Measurements from ENCODE around the gene PIGM. TPM values are rescaled to one million over a fixed set of nuclear protein-coding genes. Genes with fewer than 3 reads are reported as not detected.

Gene PIGM
- total and polyA plus RNA-seq, 2 of the 13 experiments (the other 11 are each of a cell fraction or from before 2014, with no cell fraction given): 3.4 to 4.6 TPM

GRCh38 chr1:160046494-160047110 is 14.8 kb upstream of the PIGM start:
- BruUV-seq (replicated peaks): no TSS peak
- H3K79me2 ChIP-seq (ENCODE audit: insufficient read depth, low read length): no peaks in the 10 kb centered on the region
- DNase-seq (ENCODE audit: low spot score) (peak; percentile 69), ATAC-seq (peak; percentile 82), FAIRE-seq (peak; percentile 56)
- in situ Hi-C loops (cut with HindIII; ENCODE audit: extremely low pct_ligation_motif_present, low pct_unique_long_range_greater_than_20kb) (loop anchor here (5.0 kb wide), 1 partner anchor 36 kb away; the partner anchor contains the start of gene KCNJ9), intact Hi-C loops (cut with micrococcal nuclease; ENCODE audit: unreplicated experiment) (loop anchor here (1.0 kb wide), 1 partner anchor 32 kb away; no protein-coding TSS in a partner anchor)
- H4K20me1 ChIP-seq (ENCODE audit: insufficient read depth, low read length): no peaks in the 10 kb centered on the region
- no peaks in the 10 kb centered on the region for H3K27me3 ChIP-seq (ENCODE audit: control insufficient read depth in 1 of 2, insufficient read depth in 2 of 2, low read length in 2 of 2)
- CTCF ChIA-PET (ENCODE audit: low intra/inter-chr PET ratio, low total read pairs): interaction anchor here (2.0 to 4.4 kb wide), 3 partner anchors 33 to 39 kb away, joined by 7 to 29 read pairs (median 11); no protein-coding TSS in a partner anchor
- peak overlapping the region; percentile 64 for H3K27ac ChIP-seq (ENCODE audit: extremely low read length, insufficient read depth, low read length)
- no peaks in the 10 kb centered on the region for H3K9me3 ChIP-seq (ENCODE audit: low read length)
- peak overlapping the region; percentile 78 for H3K4me2 ChIP-seq (ENCODE audit: low read depth, low read length)
- peak overlapping the region; percentile 37 for H2AFZ ChIP-seq (ENCODE audit: low read length)
- peaks cover 79% of the 10 kb centered on the region for H3K4me1 ChIP-seq (ENCODE audit: insufficient read depth, low read length)
- H3K4me3 ChIP-seq (replicated peaks in 1 of 3; ENCODE audit: insufficient read depth in 1 of 3, low read depth in 2 of 3, low read length in 3 of 3): peak overlapping the region in 2 of 3 experiments; percentile 24 to 53; a peak in 4 of 6 replicates
- WGBS (ENCODE audit: low lambda C conversion rate): 8% methylated on average over 10 of the region's 11 CpGs
- H3K36me3 ChIP-seq (replicated peaks in 1 of 2; ENCODE audit: control insufficient read depth in 1 of 2, insufficient read depth in 2 of 2, low read length in 2 of 2): peaks cover 1 to 7% of the 10 kb centered on the region in 2 experiments; a peak in 2 of 5 replicates
- POLR2A ChIA-PET: interaction anchor here (0.9 to 2.2 kb wide), 9 partner anchors 8 to 216 kb away, joined by 3 to 14 read pairs (median 8); partner anchors contain the start of genes DCAF8, IGSF8, KCNJ10 and PIGM
- H3K9ac ChIP-seq (ENCODE audit: insufficient read depth, low read depth, low read length): peak overlapping the region; percentile 56
- TF ChIP-seq AKAP8 (CRISPR knock-in tag; IDR thresholded peaks at IDR 0.05): no peak
- TF ChIP-seq HMG20A (CRISPR knock-in tag; IDR thresholded peaks at IDR 0.05; ENCODE audit: borderline replicate concordance): peak; percentile 12; the same call in 1 of the 2 replicates
- peak; percentile 39 for TF ChIP-seq SAP130 (CRISPR knock-in tag; IDR thresholded peaks at IDR 0.05; ENCODE audit: low read depth)
- peak; percentile 99 for TF ChIP-seq PATZ1 (CRISPR knock-in tag; IDR thresholded peaks at IDR 0.05)
- no peak for TF ChIP-seq ZIK1 (CRISPR knock-in tag; IDR thresholded peaks at IDR 0.05; ENCODE audit: borderline replicate concordance, low read depth)
- peak; percentile 42; the same call in 1 of the 2 replicates for TF ChIP-seq SOX5 (CRISPR knock-in tag; IDR thresholded peaks at IDR 0.05; ENCODE audit: borderline replicate concordance)
- TF ChIP-seq ZNF646 (CRISPR knock-in tag; IDR thresholded peaks at IDR 0.05): peak; percentile 19; the same call in 1 of the 2 replicates
- peak; percentile 49; the same call in 1 of the 2 replicates for TF ChIP-seq FOXP4 (CRISPR knock-in tag; IDR thresholded peaks at IDR 0.05)
- TF ChIP-seq ZNF224 (CRISPR knock-in tag; IDR thresholded peaks at IDR 0.05): no peak
- TF ChIP-seq TEAD3 (CRISPR knock-in tag; optimal IDR thresholded peaks at IDR 0.05; ENCODE audit: borderline replicate concordance): peak; percentile 19
- TF ChIP-seq ISX (CRISPR knock-in tag; conservative IDR thresholded peaks at IDR 0.05): no peak
- TF ChIP-seq NCOR1 (IDR thresholded peaks at IDR 0.05; ENCODE audit: borderline replicate concordance, low read length): no peak
